Stimulated activated CD4-positive, alpha-beta T cell treated with anti-CD3 and anti-CD28 coated beads, Interleukin-4, amount 100 ng/mL, for 48 hours (primary cell): ENCODE results near the gene CENPP.

ENCODE experiments used
- DNase-seq, 2 donors: peaks; one replicate each; pipeline ENCODE4 v3.0.0-alpha.2; 2020; ENCODE audit warnings: low read depth in 2 of 2

Gene CENPP

DNA sequence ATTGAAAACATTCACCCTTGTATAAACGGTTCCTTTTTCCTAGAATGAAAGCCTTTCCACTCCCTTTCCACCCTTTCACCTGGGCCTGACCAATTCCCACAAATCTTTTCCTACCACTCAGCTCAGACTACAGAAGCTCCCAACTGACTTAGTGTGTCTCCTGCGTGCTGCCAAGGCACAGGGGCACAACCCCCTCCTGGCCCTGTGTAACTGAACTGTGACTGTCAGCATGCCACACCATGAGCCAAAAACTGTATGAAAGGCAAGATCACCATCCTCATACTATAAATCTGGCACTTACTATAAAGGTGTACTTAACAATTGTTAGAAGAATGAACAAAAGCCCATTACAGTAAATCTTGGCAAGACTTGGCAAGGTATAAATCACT lies 12.1 kb upstream of the CENPP start:
- no peak for DNase-seq

DNA sequence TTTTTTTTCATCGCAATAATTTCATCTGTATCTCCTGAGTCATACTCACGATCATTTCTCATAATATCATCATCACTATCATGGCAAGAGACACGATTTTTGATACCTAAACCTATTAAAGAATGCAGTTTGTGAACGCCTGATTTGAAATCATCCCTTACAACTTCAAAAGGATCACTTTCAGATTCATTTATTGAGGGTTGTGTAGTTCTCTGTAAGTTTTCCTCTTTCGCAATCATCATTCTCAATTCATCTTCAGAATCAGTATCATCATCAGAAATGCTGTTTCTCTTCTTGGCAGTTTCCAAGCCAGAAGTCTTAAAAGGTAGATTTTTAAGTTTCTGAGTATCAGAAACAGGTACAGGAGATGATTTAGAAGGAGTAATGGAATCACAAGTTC lies 10.3 kb upstream of the CENPP start:
- DNase-seq, result no peak

DNA sequence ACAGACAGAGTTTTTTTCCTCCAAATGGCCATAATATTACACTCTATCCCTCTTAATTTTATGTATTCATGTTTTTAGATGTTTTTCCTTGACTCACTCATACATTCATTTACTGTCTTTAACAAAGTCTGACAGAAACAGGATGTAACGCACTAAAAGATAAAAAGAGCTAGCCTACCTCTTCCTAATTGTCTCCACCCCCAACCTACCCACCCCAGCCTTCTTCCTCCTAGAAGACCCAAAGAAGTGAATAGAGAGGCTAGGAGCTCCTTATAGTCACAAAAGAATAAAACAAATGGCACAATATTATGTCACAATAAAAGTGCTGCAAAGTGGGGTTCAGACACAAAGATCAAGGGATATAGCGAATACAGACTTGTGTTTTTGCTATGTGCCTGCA lies 1.3 kb upstream of the CENPP start:
- DNase-seq, result no peak

DNA sequence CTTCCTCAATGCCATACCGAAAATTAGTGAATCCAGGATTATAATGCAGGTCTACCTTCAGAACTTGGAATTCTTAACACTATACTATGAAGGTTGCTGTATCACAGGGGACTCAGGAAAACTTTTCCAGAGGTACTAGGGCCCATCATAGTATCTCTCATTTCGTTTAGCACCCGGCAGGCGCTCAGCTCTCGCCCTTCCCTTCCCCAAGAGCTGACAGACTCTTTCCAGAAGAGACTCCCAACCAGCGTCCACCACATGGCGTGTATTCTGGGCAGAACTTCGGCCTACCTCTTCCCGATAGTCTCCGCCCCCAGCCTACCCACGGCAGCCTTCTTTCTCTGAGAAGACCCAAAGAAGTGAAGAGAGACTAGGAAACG lies 874 bp upstream of the CENPP start:
- DNase-seq, result no peak

DNA sequence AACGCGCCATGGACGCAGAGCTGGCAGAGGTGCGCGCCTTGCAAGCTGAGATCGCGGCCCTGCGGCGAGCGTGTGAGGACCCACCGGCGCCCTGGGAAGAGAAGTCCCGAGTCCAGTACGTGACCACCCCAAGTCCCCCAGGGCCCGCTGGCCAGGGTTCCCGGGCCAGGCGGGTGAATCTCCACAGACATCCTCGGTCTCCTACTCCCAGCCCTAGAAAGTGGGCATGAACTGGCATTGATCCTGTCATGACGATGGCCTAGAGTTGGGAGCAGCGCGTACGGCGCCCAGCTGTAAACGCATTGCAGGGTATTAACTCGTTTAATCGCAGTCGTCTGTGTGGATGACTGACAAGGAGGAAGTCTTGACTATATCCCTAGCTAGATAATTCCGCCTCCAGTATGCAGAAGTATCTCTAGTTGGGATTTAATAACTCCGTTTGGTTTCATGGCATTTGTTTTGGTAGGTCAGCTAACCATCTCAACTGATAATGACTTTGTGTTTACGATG lies 293 bp downstream of the CENPP start:
- no peak for DNase-seq

DNA sequence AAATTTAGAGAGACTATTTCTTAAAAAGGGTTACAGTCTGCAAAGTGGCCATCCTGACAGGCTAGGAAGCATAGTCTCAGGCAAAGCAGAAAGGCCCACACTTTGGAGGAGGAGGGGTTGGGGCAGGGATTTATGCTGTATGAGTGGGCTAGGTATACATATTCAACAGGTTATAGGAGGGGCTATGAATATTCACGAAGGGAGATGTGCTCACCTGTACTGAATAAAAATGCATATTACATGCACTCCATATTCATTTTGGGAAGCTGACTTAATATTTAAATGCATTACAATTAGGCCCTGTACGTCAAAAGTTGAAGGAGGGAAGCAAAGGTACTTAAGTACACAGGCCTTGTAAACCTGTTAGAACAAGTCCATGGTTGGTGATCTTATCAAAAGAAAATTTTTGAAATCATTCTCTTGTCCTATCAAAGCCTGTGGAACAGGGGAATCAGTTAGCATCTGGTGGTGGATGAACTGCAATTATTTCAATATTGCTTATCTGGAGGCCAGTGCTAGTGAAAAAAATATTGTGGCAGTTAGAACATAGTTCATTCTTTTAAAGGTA lies 1.6 kb downstream of the CENPP start:
- DNase-seq, result no peak

DNA sequence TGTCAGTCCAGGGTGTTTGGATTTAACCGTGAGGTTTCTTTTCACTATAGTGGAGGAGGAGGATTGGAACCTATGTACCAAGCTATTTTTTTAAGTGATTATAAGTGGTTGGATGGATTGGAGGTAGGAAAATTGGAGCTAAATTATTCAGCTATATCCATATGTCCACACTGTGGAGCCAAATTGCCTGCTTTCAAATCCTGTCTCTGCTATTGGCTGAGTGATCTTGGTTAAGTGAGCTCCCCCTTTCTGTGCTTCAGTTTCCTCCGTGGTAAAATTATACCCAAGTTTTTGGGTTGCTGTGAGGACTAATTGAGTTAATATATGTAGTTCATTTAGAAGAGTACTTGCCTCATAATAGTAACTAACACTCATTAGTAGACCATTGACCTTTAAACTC lies 2.5 kb downstream of the CENPP start:
- no peak for DNase-seq

DNA sequence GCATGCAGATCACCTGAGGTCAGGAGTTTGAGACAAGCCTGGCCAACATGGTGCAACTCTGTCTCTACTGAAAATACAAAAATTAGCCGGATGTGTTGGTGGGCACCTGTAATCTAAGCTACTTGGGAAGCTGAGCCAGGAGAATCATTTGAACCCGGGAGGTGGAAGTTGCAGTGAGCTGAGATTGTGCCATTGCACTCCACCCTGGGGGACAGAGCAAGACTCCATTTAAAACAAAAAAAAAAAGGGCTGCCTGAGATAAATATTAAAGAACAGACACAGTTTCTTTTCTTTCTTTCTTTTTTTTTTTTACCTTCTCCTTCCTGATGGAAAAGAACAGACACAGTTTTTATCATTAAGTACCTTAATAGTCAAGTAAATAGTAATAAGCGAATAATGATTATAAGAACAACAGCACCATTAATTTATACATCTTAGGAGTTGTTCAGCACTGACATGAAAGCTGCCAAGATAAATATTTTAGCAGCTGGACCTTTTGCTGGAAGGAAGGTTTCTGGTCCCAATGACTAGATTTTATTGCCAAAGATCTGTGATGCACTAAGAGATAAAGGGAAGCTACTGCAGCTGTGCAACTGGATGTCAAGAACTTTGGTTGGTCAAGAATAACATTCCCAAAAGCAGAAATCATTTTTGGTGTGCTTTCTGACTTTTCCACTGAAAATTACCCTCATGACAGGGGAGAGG lies 7.0 kb downstream of the CENPP start:
- no peak for DNase-seq

DNA sequence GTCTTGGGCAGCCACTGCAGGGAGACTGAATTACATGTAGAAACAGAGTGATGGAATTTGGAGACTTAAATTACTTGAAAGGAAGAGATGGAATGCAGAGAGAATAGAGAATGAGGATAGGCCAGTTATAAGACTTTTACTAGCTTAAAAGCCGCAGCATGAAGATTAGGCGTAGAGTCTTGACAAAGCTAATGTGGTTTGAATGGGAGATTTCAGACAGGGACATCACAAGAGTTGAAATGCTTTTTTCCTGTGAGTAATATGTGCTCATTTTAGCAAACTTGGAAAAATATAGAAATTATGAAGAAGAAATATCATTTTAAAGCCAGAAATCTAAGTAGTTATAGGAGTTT lies 7.5 kb downstream of the CENPP start:
- no peak for DNase-seq

DNA sequence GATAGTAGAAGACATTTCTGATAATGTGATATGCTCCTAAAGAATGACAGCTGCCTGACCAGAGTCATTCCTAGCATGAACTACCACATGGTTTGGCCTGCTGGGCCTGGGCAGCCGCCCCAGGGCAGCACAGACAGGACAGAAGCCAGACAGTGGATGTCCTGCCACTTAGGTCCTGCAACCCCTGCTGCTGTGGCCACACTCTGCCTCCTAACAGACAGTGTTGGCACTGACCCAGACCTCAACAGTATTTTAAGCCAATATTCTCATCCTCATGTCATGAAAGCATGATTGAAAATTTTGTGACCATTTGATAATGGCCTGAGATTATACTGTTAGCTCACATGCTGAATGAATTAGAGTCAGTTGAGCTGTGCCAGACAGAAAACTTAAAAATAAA lies 15.8 kb downstream of the CENPP start:
- no peak for DNase-seq

DNA sequence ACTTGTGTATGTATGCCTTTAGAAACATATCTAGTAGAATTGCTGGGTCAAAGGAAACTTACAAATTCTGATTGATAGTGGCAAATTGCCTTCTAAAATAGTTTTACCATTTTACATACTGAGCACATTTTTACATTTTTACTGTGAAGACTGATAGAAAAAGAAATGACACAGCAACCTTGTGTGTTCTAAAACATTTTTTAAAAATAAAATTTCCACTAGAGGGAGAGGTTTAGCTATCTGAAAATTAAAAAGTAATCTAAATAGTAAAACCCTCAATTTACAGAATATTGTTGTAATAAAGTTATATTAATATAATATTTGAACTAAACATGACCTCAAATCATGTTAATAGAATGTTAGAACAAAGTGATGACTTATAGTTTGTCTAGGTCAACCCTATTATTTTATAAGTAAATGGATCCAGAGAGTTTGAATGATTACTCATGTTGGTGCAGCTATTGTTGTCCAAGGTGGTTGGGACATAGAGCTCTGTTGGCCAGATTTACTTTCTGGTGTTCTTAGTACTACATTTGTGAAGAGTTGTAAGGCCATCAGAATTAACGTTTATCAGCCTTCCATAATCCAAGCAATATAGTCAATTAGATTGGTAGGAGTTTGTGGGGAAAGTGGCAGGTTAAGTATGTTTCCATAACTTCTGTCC lies 17.2 kb downstream of the CENPP start:
- no peak for DNase-seq

DNA sequence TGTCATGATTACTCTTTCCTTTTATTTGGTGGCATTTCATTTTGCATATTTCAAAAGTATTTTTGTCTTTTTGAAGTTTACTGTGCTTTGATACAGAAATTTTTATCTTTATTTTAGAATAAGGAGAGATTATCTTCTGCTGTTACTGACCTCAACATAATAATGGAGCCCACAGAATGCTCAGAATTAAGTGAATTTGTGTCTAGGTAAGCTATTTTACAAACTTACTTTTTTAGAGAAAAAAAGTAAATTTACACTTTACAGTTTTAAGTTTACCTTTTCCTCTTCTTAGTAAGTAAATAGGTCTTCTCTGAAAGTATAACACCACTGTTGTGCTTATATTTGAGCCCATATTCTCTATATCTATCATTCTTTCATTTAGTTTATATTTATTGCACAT lies 19.8 kb downstream of the CENPP start:
- no peak for DNase-seq

DNA sequence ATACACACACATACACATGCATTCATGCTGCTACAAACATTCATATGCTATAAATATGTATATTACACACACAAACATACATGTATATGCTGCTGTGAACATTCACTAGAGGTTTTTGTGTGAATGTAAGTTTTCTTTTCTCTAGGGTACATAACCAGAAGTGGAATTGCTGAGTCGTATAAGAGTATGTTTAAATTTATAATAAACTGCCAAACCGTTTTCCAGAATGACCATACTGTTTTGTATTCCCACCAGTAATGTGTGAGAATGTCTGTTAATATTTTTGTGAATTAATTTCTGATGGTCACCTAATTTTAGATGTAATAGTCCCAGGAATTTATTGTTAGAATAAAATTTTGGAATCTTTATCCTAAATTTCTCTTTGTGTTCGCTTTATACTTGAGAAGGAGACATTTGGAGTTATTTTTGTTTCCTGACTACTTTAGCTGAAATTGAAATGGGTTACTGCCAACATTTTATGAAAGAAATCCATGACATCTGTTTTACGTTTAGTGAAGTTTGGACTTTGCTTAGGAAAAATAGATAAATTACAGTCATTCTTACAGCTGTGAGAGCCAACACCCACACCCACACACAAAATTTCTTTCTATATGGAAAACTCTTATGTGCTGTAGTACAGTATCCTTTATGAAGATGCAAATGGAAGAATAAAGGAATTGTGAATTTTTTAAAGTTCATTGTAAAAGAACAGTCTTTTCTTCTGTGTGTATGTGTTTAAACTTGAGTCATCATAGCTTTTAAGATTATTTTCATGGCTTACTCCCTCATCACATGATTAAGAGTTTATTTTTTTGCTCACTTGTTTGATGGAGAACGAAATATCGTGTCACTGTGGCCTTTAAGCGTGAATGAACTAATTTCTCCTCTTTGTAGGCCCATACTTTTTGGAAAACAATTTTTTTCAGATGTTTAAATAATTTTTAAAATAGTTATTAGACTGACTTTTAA lies 24.3 kb downstream of the CENPP start:
- no peak for DNase-seq

DNA sequence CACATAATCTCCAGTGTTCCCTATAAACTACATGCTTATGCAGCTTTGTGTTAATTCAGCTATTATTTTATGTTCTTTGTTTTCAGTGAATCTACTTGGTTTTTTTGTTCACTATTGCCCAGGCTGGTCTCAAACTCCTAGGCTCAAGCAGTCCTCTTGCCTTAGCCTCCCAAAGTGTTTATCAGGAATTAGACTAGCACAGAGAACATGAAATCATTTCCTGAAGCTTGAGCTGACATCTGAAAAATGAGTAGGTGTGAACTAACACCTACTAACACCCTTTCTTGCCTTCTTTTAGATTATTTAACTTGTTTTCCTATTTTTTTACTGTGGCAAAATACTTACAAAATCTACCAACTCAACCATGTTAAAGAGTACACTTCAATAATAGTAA lies 25.0 kb downstream of the CENPP start:
- no peak for DNase-seq

DNA sequence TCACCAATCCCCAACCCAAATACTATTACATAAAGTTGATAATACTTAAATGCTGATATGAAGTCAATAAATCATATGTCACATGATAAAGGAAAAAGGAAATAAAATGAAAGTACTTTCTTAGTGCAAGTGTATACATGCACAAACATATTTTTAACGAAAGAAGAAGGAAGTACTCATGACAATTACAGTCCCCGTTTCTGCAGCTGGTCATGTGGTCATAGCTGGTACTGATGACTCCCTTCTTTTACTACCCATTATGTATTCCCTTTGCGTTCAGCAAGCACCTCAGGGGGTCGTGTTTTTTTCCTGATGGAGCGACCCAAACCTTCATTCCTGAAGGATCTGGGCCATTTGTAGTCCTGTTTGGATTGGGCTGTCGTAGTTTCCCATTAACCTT lies 27.3 kb downstream of the CENPP start:
- DNase-seq, result no peak

DNA sequence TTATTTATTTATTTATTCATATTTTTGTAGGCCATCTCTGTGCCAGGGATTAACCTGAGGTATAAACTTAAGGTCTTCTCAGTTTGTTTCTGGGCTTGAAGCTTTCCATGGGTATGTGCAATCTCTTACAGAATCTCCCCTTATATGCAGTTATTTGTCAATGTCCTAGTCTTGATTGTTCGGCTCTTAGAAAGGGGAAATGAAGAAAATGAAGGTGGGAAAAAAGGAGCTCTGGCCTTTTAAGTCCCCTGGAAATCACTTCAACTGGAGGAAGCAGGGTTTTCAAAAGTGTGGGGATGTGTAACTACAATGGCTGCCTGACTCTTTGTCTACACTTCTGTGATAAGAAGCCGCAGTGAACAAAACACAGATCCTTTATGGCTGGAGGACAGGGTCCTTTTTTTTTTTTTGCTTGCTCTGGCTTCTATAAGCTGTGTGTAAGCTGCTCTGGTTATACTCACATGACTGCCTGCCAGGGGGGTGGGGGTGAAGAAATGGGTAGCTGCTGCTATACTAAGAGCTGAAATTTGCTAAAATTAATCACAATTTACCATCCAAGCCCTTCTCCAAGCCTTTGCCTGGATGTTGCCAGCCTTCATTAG lies 33.7 kb downstream of the CENPP start:
- no peak for DNase-seq

DNA sequence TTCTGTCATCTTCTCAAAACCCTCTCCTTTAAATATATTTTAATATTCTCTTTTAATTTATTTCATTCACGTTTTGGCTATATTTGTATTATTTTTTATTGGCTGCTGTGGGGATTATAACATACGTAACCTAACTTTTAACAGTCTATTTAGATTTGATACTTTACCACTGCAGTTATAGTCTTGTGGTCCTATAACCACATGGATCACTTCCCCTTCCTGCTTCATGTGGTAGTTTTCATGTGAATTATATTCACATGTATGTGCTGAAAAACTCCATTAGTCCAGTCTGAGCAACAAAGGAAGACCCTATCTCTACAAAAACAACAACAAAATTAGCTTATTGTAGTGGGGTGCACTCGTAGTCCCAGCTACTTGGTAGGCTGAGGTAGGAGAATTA lies 34.3 kb downstream of the CENPP start:
- no peak for DNase-seq

DNA sequence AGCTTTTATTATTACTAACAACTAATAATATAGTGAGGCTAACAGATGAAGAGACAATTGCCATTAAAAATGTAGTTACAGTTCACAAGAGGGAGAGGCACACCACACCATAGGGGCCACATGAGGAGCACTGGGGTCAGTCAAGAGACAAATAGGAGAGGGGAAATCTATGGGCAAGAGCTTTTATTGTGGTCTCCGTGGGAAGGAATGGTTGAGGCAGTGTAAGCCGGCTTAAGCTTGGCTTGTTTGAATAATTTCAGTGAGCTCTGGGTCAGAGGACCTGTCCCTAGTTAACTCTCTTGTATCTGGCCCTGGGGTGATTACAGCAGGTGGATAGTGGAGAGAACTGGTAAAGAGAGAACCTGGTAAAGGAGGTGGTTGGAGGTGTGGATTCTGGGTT lies 43.3 kb downstream of the CENPP start:
- DNase-seq, result no peak

DNA sequence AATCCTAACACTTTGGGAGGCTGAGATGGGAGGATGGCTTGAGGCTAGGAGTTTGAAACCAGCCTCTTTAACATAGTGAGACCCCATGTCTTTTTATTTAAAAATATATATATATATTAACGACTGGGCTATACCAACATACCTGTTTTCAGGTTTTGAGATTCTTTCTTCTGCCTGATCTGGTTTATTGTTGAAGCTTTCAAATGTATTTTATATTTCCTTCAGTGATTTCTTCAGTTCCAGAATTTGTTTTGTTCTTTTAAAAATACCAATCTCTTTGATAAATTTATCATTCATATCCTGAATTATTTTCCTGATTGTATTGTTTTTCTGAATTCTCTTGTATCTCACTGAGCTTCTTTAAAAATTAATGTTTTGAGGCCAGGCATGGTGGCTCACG lies 47.4 kb downstream of the CENPP start:
- DNase-seq, result no peak

DNA sequence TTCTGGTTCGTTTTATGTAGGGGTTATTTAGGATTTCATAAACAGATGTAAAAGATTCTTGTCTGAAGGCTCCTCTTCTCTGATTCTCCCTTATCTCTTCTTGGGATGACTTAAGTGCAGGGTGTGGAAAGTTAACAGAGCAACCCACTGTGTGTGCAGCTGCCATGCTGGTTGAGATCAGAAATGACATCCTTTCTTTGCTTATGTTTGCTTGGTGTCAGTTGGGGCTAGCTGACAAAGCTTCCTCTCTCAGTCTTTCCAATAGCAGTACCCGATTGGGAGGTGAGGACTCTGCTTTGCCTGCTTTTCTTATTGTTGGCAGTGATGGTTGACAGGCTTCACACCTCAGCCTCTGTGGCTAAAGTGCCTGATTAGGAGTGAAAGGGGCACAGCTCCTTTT lies 52.1 kb downstream of the CENPP start:
- no peak for DNase-seq

DNA sequence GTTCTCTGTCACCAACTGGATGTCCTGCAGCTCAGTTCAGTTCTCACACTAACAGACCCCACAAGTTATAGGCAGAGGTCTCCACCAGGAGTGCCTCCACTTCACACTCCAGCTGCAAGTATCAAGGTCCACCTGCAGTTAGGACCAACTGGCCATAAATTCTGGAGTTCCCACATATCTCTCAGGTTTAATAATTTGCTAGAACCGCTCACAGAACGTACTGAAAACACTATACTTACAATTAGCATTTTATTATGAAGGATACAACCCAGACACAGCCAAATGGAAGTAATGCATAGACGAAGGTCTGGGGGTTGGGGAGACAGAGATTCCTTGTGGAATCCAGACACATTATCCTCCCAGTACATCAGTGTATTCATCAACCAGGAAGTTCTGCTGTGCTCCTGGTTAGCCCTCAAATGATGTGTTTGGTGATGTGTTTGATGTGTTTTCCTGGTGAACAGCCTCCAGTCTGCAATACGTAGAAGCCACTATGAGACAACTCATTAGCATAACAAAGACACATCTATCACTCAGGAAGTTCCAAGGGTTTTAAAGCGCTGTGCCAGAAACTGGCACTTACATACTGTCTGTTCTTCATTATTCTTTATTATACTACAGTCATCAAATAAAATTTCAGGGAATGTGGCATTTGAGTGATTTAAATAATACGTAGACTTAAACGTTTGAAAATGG lies 53.3 kb downstream of the CENPP start:
- DNase-seq, result no peak
